Measurements from ENCODE around the gene KLHL6. TPM values are rescaled to one million over a fixed set of nuclear protein-coding genes. Genes with fewer than 3 reads are reported as not detected.

KLHL6 gene
- total and polyA plus RNA-seq, 2 of the 8 experiments (the other 6 are each of a cell fraction or from before 2014, with no cell fraction given) = 0.05 TPM; not detected in 1

- TF ChIP-seq CHD7 (IDR thresholded peaks at IDR 0.05; ENCODE audit: insufficient replicate concordance, low read length) = no peak
- TF ChIP-seq ZNF274 (IDR thresholded peaks at IDR 0.05; ENCODE audit: borderline replicate concordance, extremely low read depth, low read length) = no peak
Measured at GRCh38 chr3:183437666-183438564, 117.6 kb downstream of the KLHL6 start (continued).
